ENCODE data around the gene KRT26.
"Not testable (repeated sequence)": the region's sequence is repeated elsewhere in the genome, so short reads cannot be mapped to it uniquely, and the experiment has no call there.

KRT26 gene

GRCh38 chr17:40794466-40794865 is 22.5 kb upstream of the KRT26 start:
- no peak for DNase-seq

- DNase-seq, result no peak
Observed at GRCh38 chr17:40793832-40794231, 21.8 kb upstream of the KRT26 start.

GRCh38 chr17:40791787-40792436 is 19.9 kb upstream of the KRT26 start:
- DNase-seq, result peak; percentile 12

DNA sequence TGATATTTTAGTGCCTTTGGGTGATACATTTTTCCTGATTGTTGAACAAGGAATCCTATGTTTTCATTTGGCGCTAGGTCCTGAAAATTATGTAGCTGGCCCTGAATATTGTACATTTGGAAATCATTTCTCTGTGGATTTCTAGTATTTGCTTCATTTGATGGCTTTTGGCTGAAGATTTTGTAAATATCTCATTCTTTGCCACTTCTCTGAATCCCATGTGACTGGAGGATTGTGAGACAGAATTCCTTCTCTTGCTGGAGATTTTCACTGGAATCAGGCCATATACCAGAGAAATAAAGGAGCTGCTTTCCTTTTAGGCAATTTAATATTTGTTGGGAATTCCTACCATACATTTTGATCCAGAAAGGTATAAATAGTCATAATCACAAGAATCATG is 19.1 kb upstream of the KRT26 start:
- DNase-seq, result no peak

DNA sequence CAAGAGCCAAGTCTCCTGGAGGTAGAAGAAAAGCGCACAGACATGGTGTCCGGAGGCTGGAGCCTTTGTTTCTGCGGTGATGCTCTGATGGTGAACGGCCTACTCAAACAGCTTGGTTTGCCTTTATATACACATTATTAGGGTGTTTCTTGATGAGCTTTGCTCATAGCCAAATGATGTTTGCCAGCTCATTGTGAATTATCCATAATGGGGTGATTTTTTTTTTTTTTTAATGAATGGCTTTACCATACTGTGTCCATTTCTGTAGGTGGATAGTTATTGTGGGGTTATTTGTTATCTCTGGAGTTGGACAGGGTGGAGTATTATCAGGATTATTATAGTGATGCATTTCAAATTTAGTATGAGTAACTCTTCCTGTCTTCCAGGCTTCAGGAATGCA is 10.4 kb upstream of the KRT26 start, which contains the start of gene KRT27:
KRT27 (minus strand) TSS at position 101 of the 400 bp plus-strand sequence; CDS start at position 44, 57 bp downstream.
- no peak for DNase-seq

DNA sequence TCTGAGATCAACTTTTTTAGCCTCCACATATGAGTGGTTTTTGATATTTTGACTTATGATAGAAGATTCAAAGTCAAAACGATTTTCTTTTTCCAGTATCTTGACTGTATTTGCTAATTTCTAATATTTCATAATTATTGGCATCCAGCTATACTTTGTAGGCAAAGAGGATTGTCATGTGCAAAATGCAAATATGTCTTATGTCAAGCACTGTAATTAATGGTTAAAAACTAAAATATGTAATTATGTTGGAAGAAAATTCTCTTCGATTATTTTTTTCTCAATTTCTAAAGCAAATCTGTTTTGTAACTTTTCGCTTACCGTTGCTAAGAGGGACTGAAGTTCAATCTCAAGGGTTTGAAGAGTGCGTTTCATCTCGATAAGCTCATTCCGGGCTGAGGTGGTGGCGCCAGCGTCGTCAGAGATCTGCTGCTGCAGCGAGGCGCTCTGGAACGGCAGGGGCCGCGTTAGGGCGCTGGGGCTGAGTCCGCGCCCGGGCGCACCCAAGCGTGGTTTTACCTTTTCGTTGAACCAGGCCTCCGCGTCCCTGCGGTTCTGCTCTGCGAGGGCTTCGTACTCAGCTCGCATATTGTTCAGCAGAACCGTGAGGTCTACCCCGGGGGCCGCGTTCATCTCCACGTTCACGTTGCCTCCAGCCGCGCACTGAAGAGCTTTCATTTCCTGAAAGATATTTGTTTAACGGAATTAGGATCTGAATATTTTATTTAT is 7.3 kb upstream of the KRT26 start:
- no peak for DNase-seq

DNA sequence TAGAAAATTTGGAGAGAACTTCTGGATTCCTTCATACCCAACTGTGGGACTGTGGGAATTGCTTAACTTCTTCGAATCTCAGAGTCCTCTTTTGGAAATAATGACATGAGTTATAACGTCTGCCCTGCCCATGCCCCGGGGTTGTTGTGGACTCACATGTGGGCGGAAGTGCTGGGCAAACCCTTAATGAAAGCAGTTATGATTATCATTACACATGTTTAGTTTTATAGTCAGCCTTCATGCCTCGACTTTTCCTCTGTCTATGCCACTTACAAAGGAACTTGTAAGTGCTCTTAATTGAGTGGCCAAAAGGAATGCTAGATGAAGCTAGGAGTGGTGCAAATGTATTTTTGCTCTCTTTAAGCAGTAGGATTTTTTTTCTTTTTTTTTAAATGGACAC is 6.5 kb upstream of the KRT26 start:
- DNase-seq, result no peak

GRCh38 chr17:40777971-40778370 is 6.0 kb upstream of the KRT26 start:
- DNase-seq, result no peak

DNA sequence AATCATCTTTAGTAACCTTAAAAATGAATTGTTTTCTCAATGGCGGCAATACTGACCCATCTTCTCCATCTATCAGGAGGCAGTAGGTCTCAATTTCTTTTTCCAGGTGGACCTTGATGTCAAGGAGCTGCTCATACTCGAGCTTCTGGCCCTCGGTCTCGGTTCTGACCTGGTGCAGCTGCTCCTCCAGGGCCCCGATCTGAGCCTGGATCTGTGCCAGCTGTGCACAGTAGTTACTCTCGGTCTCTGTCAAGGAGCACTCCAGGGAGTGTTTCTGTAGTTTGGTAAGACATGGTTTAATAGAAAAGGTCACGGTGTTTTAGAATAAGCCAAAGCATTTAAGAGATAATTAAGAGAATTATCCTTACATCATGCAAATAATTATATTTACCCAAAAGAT is 5.5 kb upstream of the KRT26 start:
- no peak for DNase-seq

DNA sequence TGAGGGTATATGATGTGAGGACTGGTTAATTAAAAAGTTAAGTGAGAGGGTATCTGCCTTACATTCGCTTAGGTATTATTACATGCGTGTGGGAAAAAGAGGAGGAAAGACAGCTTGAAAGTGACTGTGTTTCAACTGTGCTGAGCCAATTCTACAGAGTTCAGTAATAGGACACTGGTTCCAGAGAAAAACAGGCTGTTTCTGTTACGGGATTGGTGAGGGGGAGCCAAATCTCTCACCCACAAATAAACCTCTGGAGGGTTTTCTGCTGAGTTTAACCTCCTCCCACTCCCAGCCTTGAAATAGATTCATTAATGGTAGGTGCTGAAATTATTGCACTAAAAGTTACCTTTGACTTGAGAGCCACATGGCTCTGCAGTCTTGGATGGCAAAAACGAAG is 3.9 kb upstream of the KRT26 start:
- no peak for DNase-seq

GRCh38 chr17:40765657-40766056 is 6.3 kb downstream of the KRT26 start:
- DNase-seq, result no peak

GRCh38 chr17:40763752-40764151 is 8.2 kb downstream of the KRT26 start:
- DNase-seq, result no peak

GRCh38 chr17:40760105-40761016 is 11.6 kb downstream of the KRT26 start:
- no peak for DNase-seq

GRCh38 chr17:40755231-40755630 is 16.8 kb downstream of the KRT26 start, which contains the start of gene KRT25:
TSS of gene KRT25 (minus strand) at chr17:40755331. CDS start at chr17:40755271, 60 bp downstream.
- DNase-seq, result no peak

DNA sequence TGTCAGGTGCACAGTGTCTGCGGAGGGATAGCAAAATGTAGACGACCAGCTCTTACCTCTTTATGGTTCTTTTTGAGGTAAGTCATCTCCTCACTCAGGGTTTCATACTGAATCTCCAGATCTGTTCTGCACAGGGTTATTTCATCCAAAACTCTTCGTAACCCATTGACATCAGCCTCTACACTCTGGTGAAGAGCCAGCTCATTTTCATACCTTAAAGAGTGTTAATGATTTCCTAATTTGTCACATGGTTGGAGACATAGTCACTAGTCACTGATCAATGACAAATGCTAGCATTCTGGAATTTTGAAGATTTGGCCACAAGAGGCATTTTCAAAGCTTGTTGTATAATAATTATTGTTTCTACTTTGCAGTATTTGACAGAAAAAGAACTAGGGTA is 18.2 kb downstream of the KRT26 start:
- DNase-seq, result no peak

DNA sequence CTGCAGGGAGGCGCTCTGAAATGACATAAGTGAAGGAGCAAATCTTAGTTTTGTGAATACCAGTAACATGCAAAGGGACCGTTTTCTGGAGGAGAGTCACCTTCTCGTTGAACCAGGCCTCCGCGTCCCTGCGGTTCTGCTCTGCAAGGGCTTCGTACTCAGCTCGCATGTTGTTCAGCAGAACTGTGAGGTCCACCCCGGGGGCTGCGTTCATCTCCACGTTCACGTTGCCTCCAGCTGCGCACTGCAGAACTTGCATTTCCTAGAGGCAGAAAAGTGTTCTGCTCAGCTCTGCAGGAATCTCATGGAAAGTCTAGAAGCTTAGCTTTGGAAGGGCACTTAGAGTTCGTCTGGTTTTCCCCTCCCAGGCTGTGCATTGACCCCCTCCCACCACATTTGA is 20.9 kb downstream of the KRT26 start:
- no peak for DNase-seq

- DNase-seq, result no peak
Observed at GRCh38 chr17:40750391-40750790, 21.6 kb downstream of the KRT26 start.

DNA sequence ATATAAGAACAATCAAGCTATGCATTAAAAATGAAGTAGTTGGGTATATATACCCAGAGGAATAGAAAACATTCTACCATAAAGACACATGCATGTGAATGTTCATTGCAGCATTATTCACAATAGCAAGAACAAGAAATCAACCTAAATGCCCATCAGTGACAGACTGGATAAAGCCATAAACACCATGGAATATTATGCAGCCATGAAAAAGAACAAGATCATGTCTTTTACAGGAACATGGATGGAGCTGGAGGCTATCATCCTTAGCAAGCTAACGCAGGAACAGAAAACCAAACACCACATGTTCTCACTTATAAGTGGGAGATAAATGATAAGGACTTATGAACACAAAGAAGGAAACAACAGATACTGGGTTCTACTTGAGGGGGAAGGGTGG is 23.3 kb downstream of the KRT26 start:
- DNase-seq, result not testable (repeated sequence)

DNA sequence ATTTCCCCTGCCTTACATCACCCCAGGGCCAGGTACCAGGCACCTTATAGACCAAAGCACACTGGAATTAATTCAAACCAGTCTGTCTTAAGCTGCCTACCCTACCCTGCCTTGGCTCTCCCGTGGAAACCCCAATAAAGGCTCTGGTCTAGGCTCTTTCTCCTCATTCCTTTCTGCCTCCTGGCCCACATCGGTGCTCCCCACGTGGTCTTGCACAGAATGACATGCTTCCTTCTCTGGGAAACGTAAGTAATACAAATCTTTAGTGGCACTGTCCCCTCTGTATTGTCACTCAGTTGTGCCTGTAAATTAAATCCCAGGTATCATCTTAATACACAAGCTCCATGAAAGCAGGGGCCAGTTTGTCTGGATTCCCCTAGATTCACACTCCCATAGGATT is 33.4 kb downstream of the KRT26 start:
- DNase-seq, result no peak

GRCh38 chr17:40735016-40735415 is 37.0 kb downstream of the KRT26 start:
- no peak for DNase-seq

DNA sequence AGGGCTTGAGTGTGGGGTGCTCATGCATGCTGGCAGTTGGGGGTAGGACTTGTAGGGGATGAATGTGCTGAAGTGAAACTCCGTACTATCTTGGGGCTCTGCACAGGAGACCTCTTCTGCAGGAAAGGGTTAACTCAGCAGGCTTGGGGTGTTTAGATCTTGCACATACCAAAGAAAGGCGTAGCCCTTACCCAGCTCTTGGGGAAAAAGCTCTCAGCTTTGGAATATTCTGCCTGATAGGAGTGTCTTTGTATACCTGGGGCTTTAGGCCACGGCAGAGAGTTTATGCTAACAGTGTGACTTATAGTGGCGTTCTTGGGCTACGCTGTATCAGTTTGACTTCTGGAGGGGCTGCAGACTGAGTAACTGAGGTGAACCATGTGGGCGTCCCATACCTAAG is 38.0 kb downstream of the KRT26 start:
- DNase-seq, result no peak

DNA sequence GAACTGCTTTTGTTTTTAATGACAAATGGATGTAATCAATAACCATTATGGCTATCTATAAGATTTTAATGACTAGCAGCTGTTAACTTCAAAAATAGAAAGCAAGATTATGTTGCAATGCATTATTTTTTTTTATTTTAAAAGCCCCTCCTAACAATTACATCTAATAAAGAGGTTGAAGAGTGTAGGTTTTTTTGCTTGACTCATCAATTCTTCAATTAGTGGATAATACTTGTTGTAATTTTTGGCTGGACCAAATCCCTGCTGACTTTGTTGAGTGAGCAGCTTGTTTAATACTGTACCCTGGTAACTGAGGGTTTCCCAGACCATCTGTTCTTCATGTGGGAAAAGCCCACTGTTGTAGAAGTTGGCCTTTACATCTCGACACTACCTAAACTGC is 41.0 kb downstream of the KRT26 start:
- no peak for DNase-seq

GRCh38 chr17:40727447-40728231 is 44.4 kb downstream of the KRT26 start:
- no peak for DNase-seq

Data from amniotic stem cell (primary cell).